DMS153 treated with DMSO at 0.1 percent for 48 hours (cell line): ENCODE results near the gene EXOC1L.

ENCODE experiments used
- DNase-seq: peaks from one replicate; lab custom pipeline; 2025; ENCODE audit not compliant: unreplicated experiment; lab: John Stamatoyannopoulos, UW

Gene EXOC1L

GRCh38 chr4:55880652-55881280 lies 61.2 kb downstream of the EXOC1L start:
- no peak for DNase-seq

DNA sequence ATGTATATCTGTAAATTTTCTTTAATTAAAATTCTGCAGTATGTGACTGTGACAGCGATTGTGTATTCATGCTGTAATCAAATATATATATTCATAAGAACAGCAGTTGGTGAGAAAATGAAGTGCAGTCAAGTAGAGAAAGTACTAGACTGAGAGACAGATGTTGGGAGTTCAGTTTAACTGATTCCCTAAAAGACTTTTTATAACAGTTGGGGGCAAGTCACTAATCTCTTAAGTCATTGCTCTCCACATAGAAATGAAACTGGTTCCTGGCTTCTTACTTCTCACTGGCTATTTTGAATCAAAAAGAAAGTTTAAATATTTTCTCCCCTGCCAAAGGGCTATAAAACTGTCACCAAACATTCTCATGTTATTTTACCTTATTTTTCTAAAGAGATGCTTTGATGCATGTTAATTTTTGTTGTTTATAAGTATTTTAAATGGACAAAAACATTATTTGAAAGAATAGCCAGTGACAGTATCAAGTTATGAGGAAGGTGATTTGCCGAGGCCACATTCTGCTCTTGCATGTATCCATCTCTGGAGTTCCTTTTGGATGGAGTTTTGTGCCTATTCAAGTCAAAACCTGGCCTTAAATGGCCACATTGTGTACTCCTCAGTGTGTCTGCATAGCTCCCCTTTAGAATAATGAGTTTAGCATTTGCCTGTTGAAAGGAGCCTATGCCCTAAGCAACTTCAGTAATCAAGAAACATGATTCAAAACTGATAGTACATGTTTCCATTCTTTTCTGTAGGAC lies 64.7 kb downstream of the EXOC1L start:
- DNase-seq: no peak

DNA sequence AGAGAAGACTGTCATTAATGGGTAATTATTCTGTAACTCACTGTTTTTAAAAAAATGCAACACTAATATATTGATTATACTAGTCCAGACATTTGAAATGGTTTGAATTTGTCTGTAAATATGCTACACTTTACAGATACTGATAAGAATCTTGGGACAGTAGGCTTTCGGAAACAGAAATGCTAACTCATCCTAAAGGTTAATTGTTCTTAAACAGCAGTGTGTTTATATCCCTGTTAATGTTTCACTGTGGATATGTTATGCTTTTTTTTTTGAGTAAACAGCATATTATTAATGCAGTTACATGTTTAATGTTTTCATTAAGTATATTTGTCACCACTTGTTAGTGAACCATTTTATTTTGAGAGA lies 65.2 kb downstream of the EXOC1L start:
- no peak for DNase-seq
